GM12878 (cell line): ENCODE data around the gene B3GNT2. TPM values are rescaled to one million over a fixed set of nuclear protein-coding genes. Genes with fewer than 3 reads are reported as not detected.

Experiments
- ATAC-seq: fragments of 200-7000 bp; cut with Tn5 transposase; 3 replicates; pipeline ENCODE4 v1.9.1; 2020; ENCODE audit warnings: mild to moderate bottlenecking, moderate library complexity
- BruUV-seq: library from RNA; stranded (reverse); fragments of 400-500 nt; replicated peaks from 2 replicates; lab custom pipeline; 2021; lab: Mats Ljungman, UMichigan
- CTCF ChIA-PET: fragments of 300-600 bp; sonication (Branson Sonifier 250); formaldehyde crosslinking; extraction: SDS; loops from one replicate; lab custom pipeline; 2021; ENCODE audit warnings: inconsistent platforms; lab: Yijun Ruan, JAX
- POLR2A ChIA-PET: fragments of 350-600 bp; formaldehyde crosslinking; extraction: SDS; loops from one replicate; lab custom pipeline; 2021; ENCODE audit warnings: inconsistent platforms; lab: Charles Lee
- RAD21 ChIA-PET: fragments of 300-600 bp; sonication (Branson Sonifier 250); formaldehyde crosslinking; loops from one replicate; lab custom pipeline; 2023; ENCODE audit warnings: antibody characterized with exemption; ENCODE audit not compliant: unreplicated experiment; lab: Charles Lee
- SMC1A ChIA-PET: fragments of 300-600 bp; sonication (Branson Sonifier 250); formaldehyde crosslinking; loops from one replicate; lab custom pipeline; 2023; ENCODE audit not compliant: unreplicated experiment, uncharacterized antibody; lab: Charles Lee
- DNase-seq: peaks from one replicate; pipeline ENCODE4 v3.0.0-alpha.2; 2011; ENCODE audit warnings: low read depth, low spot score
- FAIRE-seq: peaks from 3 replicates; lab custom pipeline; 2011; peaks lifted over from hg19 to GRCh38; lab: Jason Lieb, UNC
- H2AFZ ChIP-seq: 2 replicates; pipeline ENCODE4 v1.6.0; 2011; ENCODE audit warnings: low read depth, low read length, control low read depth; ENCODE audit not compliant: control insufficient read depth
- H3K27ac ChIP-seq: 2 replicates; pipeline ENCODE4 v1.5.1; 2011; ENCODE audit warnings: control low read depth; ENCODE audit not compliant: control insufficient read depth, insufficient read depth
- H3K27me3 ChIP-seq, 2 experiments: replicated peaks in 1 of 2; 2 replicates each; pipeline versions ENCODE4 v1.6.0 to v1.6.1; 2011; ENCODE audit warnings: low read length in 1 of 2; ENCODE audit not compliant: control insufficient read depth in 2 of 2, insufficient read depth in 2 of 2
- H3K36me3 ChIP-seq, 2 experiments: 2 replicates each; pipeline ENCODE4 v1.5.1; 2011; ENCODE audit warnings: low read length in 1 of 2; ENCODE audit not compliant: control insufficient read depth in 2 of 2, insufficient read depth in 2 of 2
- H3K4me1 ChIP-seq: 2 replicates; pipeline ENCODE4 v1.6.1; 2011; ENCODE audit warnings: mild to moderate bottlenecking, low read length, moderate library complexity, mixed read lengths; ENCODE audit not compliant: control insufficient read depth, insufficient read depth
- H3K4me2 ChIP-seq: 2 replicates; pipeline ENCODE4 v1.6.0; 2011; ENCODE audit warnings: control low read depth; ENCODE audit not compliant: control insufficient read depth, insufficient read depth
- H3K4me3 ChIP-seq: fragments of 200-600 bp; sonication (generic); 2 replicates; pipeline ENCODE4 v1.5.1; 2016
- H3K79me2 ChIP-seq: 2 replicates; pipeline ENCODE4 v1.6.0; 2011; ENCODE audit warnings: low read length; ENCODE audit not compliant: control insufficient read depth, insufficient read depth
- H3K9ac ChIP-seq: 2 replicates; pipeline ENCODE4 v1.8.0; 2011; ENCODE audit warnings: low read length, control low read depth, mixed read lengths; ENCODE audit not compliant: control insufficient read depth, insufficient read depth
- H3K9me3 ChIP-seq: replicated peaks from 3 replicates; pipeline ENCODE4 v1.5.1; 2011; ENCODE audit warnings: mild to moderate bottlenecking, low read length; ENCODE audit not compliant: control insufficient read depth, insufficient read depth
- H4K20me1 ChIP-seq: 2 replicates; pipeline ENCODE4 v1.6.0; 2011; ENCODE audit not compliant: control insufficient read depth, insufficient read depth
- ASH2L ChIP-seq: fragments of 300-600, 200-600 bp; sonication (generic); IDR thresholded peaks from 2 replicates; pipeline ENCODE4 v1.6.1; 2017; ENCODE audit warnings: low read depth, mild to moderate bottlenecking, borderline replicate concordance
- BACH1 ChIP-seq: fragments of 450-650 bp; IDR thresholded peaks from 2 replicates; pipeline ENCODE4 v1.6.1; 2017; ENCODE audit warnings: mild to moderate bottlenecking, borderline replicate concordance
- ELK1 ChIP-seq: IDR thresholded peaks from 2 replicates; pipeline ENCODE4 v1.6.1; 2012; ENCODE audit warnings: low read depth, low read length, improper control_type of control experiment
- FOXM1 ChIP-seq: IDR thresholded peaks from 2 replicates; pipeline ENCODE4 v1.6.1; 2012; ENCODE audit warnings: low read depth, mild to moderate bottlenecking, inconsistent platforms, low read length, moderate library complexity
- HCFC1 ChIP-seq: fragments of 150-350 bp; IDR thresholded peaks from 2 replicates; pipeline ENCODE4 v1.6.1; 2014; ENCODE audit warnings: low read length
- IKZF1 ChIP-seq: fragments of 450-650 bp; conservative IDR thresholded peaks from 2 replicates; pipeline ENCODE4 v1.6.1; 2017; ENCODE audit warnings: antibody characterized with exemption, mild to moderate bottlenecking
- IKZF2 ChIP-seq, 2 experiments: fragments of 450-650 bp; IDR thresholded peaks; 2 replicates each; pipeline ENCODE4 v1.6.1; 2017; ENCODE audit warnings: mild to moderate bottlenecking in 2 of 2, moderate library complexity in 2 of 2
- IRF5 ChIP-seq: fragments of 450-650 bp; IDR thresholded peaks from 2 replicates; pipeline ENCODE4 v1.6.1; 2017; ENCODE audit warnings: borderline replicate concordance
- KDM1A ChIP-seq: fragments of 200-600 bp; sonication (generic); IDR thresholded peaks from 2 replicates; pipeline ENCODE4 v1.6.1; 2016; ENCODE audit warnings: borderline replicate concordance
- MAX ChIP-seq: IDR thresholded peaks from 2 replicates; pipeline ENCODE4 v1.6.1; 2012; ENCODE audit warnings: low read depth, low read length, improper control_type of control experiment
- MEF2A ChIP-seq: IDR thresholded peaks from 2 replicates; pipeline ENCODE4 v1.6.1; 2011; ENCODE audit warnings: low read depth, mild to moderate bottlenecking, low read length, moderate library complexity; ENCODE audit not compliant: insufficient read depth
- MEF2B ChIP-seq: fragments of 450-650 bp; IDR thresholded peaks from 2 replicates; pipeline ENCODE4 v1.6.1; 2018; ENCODE audit warnings: mild to moderate bottlenecking, moderate library complexity; ENCODE audit not compliant: partially characterized antibody, poor library complexity, severe bottlenecking
- NFYA ChIP-seq: IDR thresholded peaks from 2 replicates; pipeline ENCODE4 v1.6.1; 2011; ENCODE audit warnings: low read depth, mild to moderate bottlenecking, low read length, improper control_type of control experiment, borderline replicate concordance
- NR2C2 ChIP-seq: IDR thresholded peaks from 2 replicates; pipeline ENCODE4 v1.6.1; 2011; ENCODE audit warnings: borderline replicate concordance, low read depth; ENCODE audit not compliant: control insufficient read depth, insufficient read length
- NR2F1 ChIP-seq: fragments of 450-650 bp; conservative IDR thresholded peaks from 2 replicates; pipeline ENCODE4 v1.6.1; 2017; ENCODE audit warnings: mild to moderate bottlenecking
- RBBP5 ChIP-seq: fragments of 200-600 bp; sonication (generic); conservative IDR thresholded peaks from 2 replicates; pipeline ENCODE4 v1.6.1; 2016
- SMAD1 ChIP-seq: fragments of 450-650 bp; IDR thresholded peaks from 2 replicates; pipeline ENCODE4 v1.6.1; 2018; ENCODE audit warnings: mild to moderate bottlenecking, low read depth; ENCODE audit not compliant: partially characterized antibody
- TBL1XR1 ChIP-seq: IDR thresholded peaks from 2 replicates; pipeline ENCODE4 v1.6.1; 2012; ENCODE audit warnings: low read depth, low read length, improper control_type of control experiment
- ZBTB11 ChIP-seq: fragments of 450-650 bp; formaldehyde crosslinking; IDR thresholded peaks from 2 replicates; pipeline ENCODE4 v1.5.0; 2022; ENCODE audit warnings: mild to moderate bottlenecking, missing genetic modification characterization
- WGBS: methylation state at CpG from one replicate; pipeline ENCODE4 v1.1.6; 2016; ENCODE audit warnings: low lambda C conversion rate; ENCODE audit not compliant: insufficient replicate concordance, insufficient coverage; ENCODE audit errors: missing lambda C conversion rate; 5-methylcytosine and 5-hydroxymethylcytosine counted together
- in situ Hi-C: fragments of 300-500 bp; cut with MboI; formaldehyde crosslinking; loops from 9 replicates; pipeline ENCODE4 v1.14.3; 2018; ENCODE audit warnings: mixed read lengths
- intact Hi-C: fragments of 100-400 bp; cut with micrococcal nuclease; formaldehyde crosslinking; loops from one replicate; pipeline ENCODE4 v1.14.2; 2022; ENCODE audit not compliant: unreplicated experiment
- polyA plus RNA-seq, 11 experiments: library from polyadenylated mRNA; depleted of rRNA in 4 of 11; unstranded in 6 of 11; stranded (reverse) in 5 of 11; fragments of >200 nt; fragmentation: Nextera tagmentation in 4 of 11; fragmentation: Illumina TruSeq in 1 of 11; extraction: Ambion mirVana in 4 of 11; extraction: Trizol in 1 of 11; gene quantifications; 1 replicate in 1 of 11; 2 replicates in 10 of 11; pipeline versions ENCODE4 v1.2.1 to v1.2.3, GENCODE V29; 2011 to 2016; ENCODE audit warnings: inconsistent platforms in 2 of 11, missing spikeins in 2 of 11, low read depth in 1 of 11
- total RNA-seq, 4 experiments: library from RNA; depleted of rRNA in 3 of 4; stranded (reverse); fragments of >200 nt in 3 of 4; fragmentation: Illumina TruSeq in 1 of 4; extraction: Trizol in 1 of 4; gene quantifications; 2 replicates each; pipeline versions ENCODE4 v1.2.1 to v1.2.3, GENCODE V29; 2013 to 2021

B3GNT2 gene
- total and polyA plus RNA-seq, 10 of the 15 experiments (the other 5 are each of a cell fraction or from before 2014, with no cell fraction given): 19.7 to 103 (median 76.3) TPM

GRCh38 chr2:62222171-62222570, 26.3 kb downstream of the B3GNT2 start:
- CTCF ChIA-PET: no interaction called here
- FAIRE-seq: no peak
- TF ChIP-seq NFYA (no peak), MAX (no peak), ASH2L (no peak), IKZF1 (no peak), SMAD1 (no peak), NR2C2 (no peak), NR2F1 (no peak), RBBP5 (no peak), HCFC1 (no peak), IRF5 (no peak), ZBTB11 (CRISPR knock-in tag) (no peak), TBL1XR1 (no peak), BACH1 (no peak), FOXM1 (no peak), KDM1A (no peak), MEF2A (no peak), IKZF2 (IDR thresholded peaks at IDR 0.05) (no peak), ELK1 (no peak), MEF2B (no peak)

More at GRCh38 chr2:62222171-62222570, 26.3 kb downstream of the B3GNT2 start:
- peaks cover 23% of the 10 kb centered on the region for H4K20me1 ChIP-seq
- H3K9ac ChIP-seq: no peak overlapping the region
- DNase-seq (no peak), ATAC-seq (no peak)
- peaks cover 17% of the 10 kb centered on the region for H3K4me1 ChIP-seq
- H3K4me2 ChIP-seq: no peak overlapping the region
- intact Hi-C loops: no loop called here
- H3K27ac ChIP-seq: no peak overlapping the region
- ChIA-PET SMC1A (no interaction called here), POLR2A (no interaction called here), RAD21 (no interaction called here)
- no peak overlapping the region for H3K4me3 ChIP-seq
- BruUV-seq: no TSS peak
- in situ Hi-C loops: no loop called here
- peaks cover 21 to 30% of the 10 kb centered on the region in 2 experiments for H3K36me3 ChIP-seq
- peaks cover 96% of the 10 kb centered on the region for H3K79me2 ChIP-seq
- H2AFZ ChIP-seq: no peak overlapping the region
- no peaks in the 10 kb centered on the region; the same call in 1 of the 3 replicates for H3K9me3 ChIP-seq
- H3K27me3 ChIP-seq: no peaks in the 10 kb centered on the region
- 97% methylated on average over 12 of the region's 12 CpGs for WGBS
